Measurements from ENCODE around the gene SGSH. TPM values are rescaled to one million over a fixed set of nuclear protein-coding genes. Genes with fewer than 3 reads are reported as not detected.
"Not testable (repeated sequence)": the region's sequence is repeated elsewhere in the genome, so short reads cannot be mapped to it uniquely, and the experiment has no call there.

SGSH gene
- total RNA-seq, 1 donor from 2014 or later: 26.4 TPM

GRCh38 chr17:80261159-80261894 is 41.2 kb upstream of the SGSH start:
- Histone ChIP-seq H3K36me3 (ENCODE audit: control insufficient read depth, insufficient read depth, low read length) (no peaks in the 10 kb centered on the region), H3K27me3 (ENCODE audit: control insufficient read depth, insufficient read depth, low read length) (no peaks in the 10 kb centered on the region), H3K4me3 (ENCODE audit: low read depth, low read length) (peak overlapping the region; percentile 73)
- no peak for DNase-seq (ENCODE audit: low read depth)
- no peak for TF ChIP-seq CTCF (IDR thresholded peaks at IDR 0.05; ENCODE audit: insufficient read depth, low read length, poor library complexity, severe bottlenecking)

DNA sequence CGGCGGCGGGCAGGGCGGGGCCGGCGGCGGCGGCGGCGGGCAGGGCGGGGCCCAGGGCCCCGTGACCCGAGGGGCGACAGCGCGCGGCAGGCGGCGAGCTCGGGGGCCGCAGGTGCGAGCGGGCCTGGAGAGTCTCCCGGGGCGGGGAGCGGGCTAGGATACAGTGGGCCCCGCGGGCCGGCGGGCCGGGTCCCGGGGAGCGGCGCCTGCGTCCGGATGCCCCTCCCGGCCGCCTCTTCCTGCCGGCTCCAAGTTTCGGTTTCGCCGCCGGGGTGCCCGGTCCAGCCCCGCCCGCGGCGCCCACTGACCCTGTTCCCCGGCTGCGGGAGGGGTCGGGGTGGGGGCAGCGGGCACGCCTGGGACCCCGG is 40.6 kb upstream of the SGSH start, which contains the start of gene RNF213:
RNF213 (plus strand) TSS at position 62 of the 368 bp plus-strand sequence. CDS start 2,830 bp downstream, outside the sequence.
- TF ChIP-seq CTCF (IDR thresholded peaks at IDR 0.05; ENCODE audit: insufficient read depth, low read length, poor library complexity, severe bottlenecking): no peak
- Histone ChIP-seq H3K36me3 (ENCODE audit: control insufficient read depth, insufficient read depth, low read length) (no peaks in the 10 kb centered on the region), H3K27me3 (ENCODE audit: control insufficient read depth, insufficient read depth, low read length) (no peaks in the 10 kb centered on the region), H3K4me3 (ENCODE audit: low read depth, low read length) (peak within 1 kb of the TSS; percentile 73)
- no peak for DNase-seq (ENCODE audit: low read depth)

DNA sequence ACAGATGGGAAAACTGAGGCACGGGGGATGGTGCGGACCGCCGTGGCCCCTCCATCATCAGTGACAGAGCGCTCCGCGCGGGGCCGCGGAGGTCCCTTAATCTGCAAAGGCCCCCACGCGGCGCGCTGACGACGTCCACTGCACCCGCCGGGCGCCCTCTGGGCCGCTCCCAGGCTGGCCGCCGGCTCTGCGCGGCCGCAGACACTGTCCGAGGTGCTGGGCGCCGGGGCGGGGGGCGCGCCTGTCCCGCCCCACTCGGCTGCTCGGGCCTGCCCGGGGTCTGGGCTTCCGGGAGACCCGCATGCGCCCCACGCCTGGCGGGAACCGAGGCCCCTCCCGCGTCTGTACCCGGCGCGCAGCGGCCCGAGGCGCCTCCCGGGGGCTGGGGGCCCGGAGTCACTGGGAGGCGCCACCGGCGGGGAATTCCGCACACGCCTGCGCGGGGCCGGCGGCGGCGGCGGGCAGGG is 40.0 kb upstream of the SGSH start:
- TF ChIP-seq CTCF (IDR thresholded peaks at IDR 0.05; ENCODE audit: insufficient read depth, low read length, poor library complexity, severe bottlenecking): no peak
- DNase-seq (ENCODE audit: low read depth): no peak
- H3K4me3 ChIP-seq (ENCODE audit: low read depth, low read length): peak overlapping the region; percentile 26
- no peaks in the 10 kb centered on the region for H3K36me3 ChIP-seq (ENCODE audit: control insufficient read depth, insufficient read depth, low read length)
- H3K27me3 ChIP-seq (ENCODE audit: control insufficient read depth, insufficient read depth, low read length): no peaks in the 10 kb centered on the region

GRCh38 chr17:80259457-80260068 is 39.4 kb upstream of the SGSH start:
- Histone ChIP-seq H3K4me3 (ENCODE audit: low read depth, low read length) (peak overlapping the region; percentile 26), H3K27me3 (ENCODE audit: control insufficient read depth, insufficient read depth, low read length) (no peaks in the 10 kb centered on the region), H3K36me3 (ENCODE audit: control insufficient read depth, insufficient read depth, low read length) (no peaks in the 10 kb centered on the region)
- TF ChIP-seq CTCF (IDR thresholded peaks at IDR 0.05; ENCODE audit: insufficient read depth, low read length, poor library complexity, severe bottlenecking): no peak
- DNase-seq (ENCODE audit: low read depth): no peak

GRCh38 chr17:80258296-80258695 is 38.2 kb upstream of the SGSH start:
- not testable (repeated sequence) for DNase-seq (ENCODE audit: low read depth); H3K36me3 ChIP-seq (ENCODE audit: control insufficient read depth, insufficient read depth, low read length); H3K27me3 ChIP-seq (ENCODE audit: control insufficient read depth, insufficient read depth, low read length); H3K4me3 ChIP-seq (ENCODE audit: low read depth, low read length)

- TF ChIP-seq CTCF (IDR thresholded peaks at IDR 0.05; ENCODE audit: insufficient read depth, low read length, poor library complexity, severe bottlenecking): no peak
- Histone ChIP-seq H3K36me3 (ENCODE audit: control insufficient read depth, insufficient read depth, low read length) (no peaks in the 10 kb centered on the region), H3K4me3 (ENCODE audit: low read depth, low read length) (no peak overlapping the region), H3K27me3 (ENCODE audit: control insufficient read depth, insufficient read depth, low read length) (no peaks in the 10 kb centered on the region)
- no peak for DNase-seq (ENCODE audit: low read depth)
Observed at GRCh38 chr17:80257716-80258213, 37.6 kb upstream of the SGSH start.

Measured in kidney epithelial cell (primary cell).